Stomach smooth muscle (tissue), 2 donors: ENCODE data around the gene BACH2.
"Not testable (repeated sequence)": the region's sequence is repeated elsewhere in the genome, so short reads cannot be mapped to it uniquely, and the experiment has no call there.

ENCODE experiments used
- H3K27ac ChIP-seq: one replicate; pipeline ENCODE4 v1.7.0; 2013; ENCODE audit warnings: mild to moderate bottlenecking, low read length, inconsistent platforms
- H3K27me3 ChIP-seq, 2 donors: one replicate each; pipeline ENCODE4 v1.7.0; 2013; ENCODE audit warnings: low read length in 2 of 2; ENCODE audit not compliant: insufficient read depth in 2 of 2, control insufficient read depth in 1 of 2
- H3K36me3 ChIP-seq, 2 donors: one replicate each; pipeline ENCODE4 v1.7.0; 2013; ENCODE audit warnings: low read length in 2 of 2; ENCODE audit not compliant: control insufficient read depth in 2 of 2, insufficient read depth in 2 of 2
- H3K4me1 ChIP-seq: one replicate; pipeline ENCODE4 v1.7.0; 2013; ENCODE audit warnings: low read length; ENCODE audit not compliant: control insufficient read depth, insufficient read depth
- H3K4me3 ChIP-seq, 2 donors: one replicate each; pipeline ENCODE4 v1.7.0; 2013; ENCODE audit warnings: low read length in 2 of 2
- H3K9ac ChIP-seq, 2 donors: one replicate each; pipeline ENCODE4 v1.7.0; 2013; ENCODE audit warnings: low read length in 2 of 2, mild to moderate bottlenecking in 1 of 2
- H3K9me3 ChIP-seq, 2 donors: one replicate each; pipeline ENCODE4 v1.7.0; 2013; ENCODE audit warnings: low read length in 2 of 2; ENCODE audit not compliant: control insufficient read depth in 2 of 2
- donor health status: healthy.
- donor health status: Pancreatic carcinoma.

The BACH2 gene

DNA sequence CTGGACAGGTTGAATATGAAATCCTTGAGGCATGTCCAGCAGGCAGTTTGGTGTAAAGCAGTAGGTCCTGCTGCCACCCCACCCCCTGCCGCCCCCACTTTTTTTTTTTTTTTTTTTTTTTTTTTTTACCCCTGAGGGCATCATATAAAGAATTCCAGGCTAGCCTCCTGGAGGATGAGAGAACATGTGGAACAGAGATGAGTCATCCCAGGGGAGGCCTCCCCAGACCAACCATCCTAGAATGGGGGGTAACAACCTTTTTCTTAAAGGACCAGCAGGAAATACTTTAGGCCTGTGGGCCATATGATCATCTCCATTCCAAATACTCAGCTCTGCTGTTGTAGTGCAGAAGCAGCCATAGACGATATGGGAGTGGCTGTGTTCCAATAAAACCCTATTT, 231.5 kb downstream of the BACH2 start:
- Histone ChIP-seq H3K9me3 (peaks cover 0 to 2% of the 10 kb centered on the region in 2 donors), H3K4me3 (no peak overlapping the region), H3K9ac (no peak overlapping the region), H3K27me3 (no peaks in the 10 kb centered on the region), H3K36me3 (no peaks in the 10 kb centered on the region), H3K27ac (no peak overlapping the region), H3K4me1 (no peaks in the 10 kb centered on the region)

DNA sequence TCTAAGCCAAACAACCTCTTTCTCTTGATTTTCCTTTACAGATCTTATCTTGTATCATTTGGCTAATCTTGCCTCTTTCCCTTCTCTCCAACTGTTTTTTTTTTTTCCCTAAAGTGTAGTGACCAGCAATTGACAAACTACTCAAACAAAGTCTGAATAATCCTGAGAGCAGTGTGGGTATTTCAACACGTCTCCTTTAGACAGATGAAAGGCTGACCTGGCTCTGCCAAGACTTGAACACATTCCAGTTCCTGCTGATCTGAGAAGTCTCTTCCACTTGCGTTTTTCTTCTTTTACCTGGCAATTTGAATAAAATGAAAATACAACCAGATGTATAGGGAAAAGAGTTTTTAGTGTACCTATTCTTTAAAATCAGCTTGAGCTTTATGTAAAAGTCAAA, 234.0 kb downstream of the BACH2 start:
- Histone ChIP-seq H3K4me1 (no peaks in the 10 kb centered on the region), H3K27me3 (no peaks in the 10 kb centered on the region), H3K36me3 (no peaks in the 10 kb centered on the region), H3K9me3 (peaks cover 0 to 2% of the 10 kb centered on the region in 2 donors), H3K9ac (no peak overlapping the region), H3K4me3 (no peak overlapping the region), H3K27ac (no peak overlapping the region)

DNA sequence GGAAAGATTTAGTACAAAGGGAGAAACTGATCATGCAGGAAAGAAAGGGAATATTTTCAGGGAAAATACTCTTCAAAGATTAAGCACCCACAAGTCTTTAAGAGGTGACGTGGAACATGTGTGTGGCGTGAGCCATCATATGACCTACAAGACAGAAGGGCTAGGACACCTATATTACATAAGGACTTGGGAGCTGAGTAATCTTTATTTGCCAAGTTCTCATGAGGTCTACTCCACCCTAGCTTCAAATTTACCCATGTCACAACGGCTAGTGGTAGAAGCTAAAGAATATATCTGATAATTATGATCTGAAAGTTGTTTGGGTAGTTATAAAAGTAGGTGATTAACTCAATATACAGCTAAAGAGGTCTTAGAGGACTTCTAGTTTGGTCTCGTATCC, 234.6 kb downstream of the BACH2 start:
- no peak overlapping the region for H3K27ac ChIP-seq
- no peaks in the 10 kb centered on the region for H3K4me1 ChIP-seq
- H3K4me3 ChIP-seq = no peak overlapping the region
- no peaks in the 10 kb centered on the region for H3K36me3 ChIP-seq
- peaks cover 0 to 2% of the 10 kb centered on the region in 2 donors for H3K9me3 ChIP-seq
- H3K9ac ChIP-seq = no peak overlapping the region
- H3K27me3 ChIP-seq = no peaks in the 10 kb centered on the region

- H3K4me3 ChIP-seq, H3K27me3 ChIP-seq, H3K4me1 ChIP-seq, H3K9me3 ChIP-seq, H3K9ac ChIP-seq, H3K27ac ChIP-seq, H3K36me3 ChIP-seq: not testable (repeated sequence)
These were observed 237.5 kb downstream of the BACH2 start for GRCh38 chr6:90059178-90059577.

- H3K4me1 ChIP-seq, H3K27me3 ChIP-seq, H3K27ac ChIP-seq, H3K4me3 ChIP-seq, H3K36me3 ChIP-seq, H3K9ac ChIP-seq, H3K9me3 ChIP-seq: not testable (repeated sequence)
These were observed 240.7 kb downstream of the BACH2 start for GRCh38 chr6:90055924-90056323.

DNA sequence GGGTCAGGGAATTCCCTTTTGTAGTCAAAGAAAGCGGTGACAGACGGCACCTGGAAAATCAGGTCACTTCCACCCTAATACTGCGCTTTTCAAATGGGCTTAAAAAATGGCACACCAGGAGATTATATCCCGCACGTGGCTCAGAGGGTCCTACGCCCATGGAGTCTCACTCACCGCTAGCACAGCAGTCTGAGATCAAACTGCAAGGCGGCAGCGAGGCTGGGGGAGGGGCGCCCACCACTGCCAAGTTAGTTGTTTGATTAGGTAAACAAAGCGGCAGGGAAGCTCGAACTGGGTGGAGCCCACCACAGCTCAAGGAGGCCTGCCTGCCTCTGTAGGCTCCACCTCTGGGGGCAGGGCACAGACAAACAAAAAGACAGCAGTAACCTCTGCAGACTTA, 242.4 kb downstream of the BACH2 start:
- H3K27ac ChIP-seq, H3K9me3 ChIP-seq, H3K4me3 ChIP-seq: not testable (repeated sequence)

GRCh38 chr6:90053614-90054013, 243.0 kb downstream of the BACH2 start:
- Histone ChIP-seq H3K4me1 (no peaks in the 10 kb centered on the region), H3K27me3 (no peaks in the 10 kb centered on the region), H3K9ac (no peak overlapping the region), H3K9me3 (peaks cover 0 to 3% of the 10 kb centered on the region in 2 donors), H3K4me3 (no peak overlapping the region), H3K27ac (no peak overlapping the region), H3K36me3 (no peaks in the 10 kb centered on the region)

More for the DNA sequence above, 242.4 kb downstream of the BACH2 start:
- not testable (repeated sequence) for H3K4me1 ChIP-seq, H3K27me3 ChIP-seq, H3K36me3 ChIP-seq, H3K9ac ChIP-seq

GRCh38 chr6:90049295-90049694, 247.3 kb downstream of the BACH2 start:
- Histone ChIP-seq H3K9me3 (peaks cover 0 to 3% of the 10 kb centered on the region in 2 donors), H3K36me3 (no peaks in the 10 kb centered on the region), H3K27me3 (no peaks in the 10 kb centered on the region)

DNA sequence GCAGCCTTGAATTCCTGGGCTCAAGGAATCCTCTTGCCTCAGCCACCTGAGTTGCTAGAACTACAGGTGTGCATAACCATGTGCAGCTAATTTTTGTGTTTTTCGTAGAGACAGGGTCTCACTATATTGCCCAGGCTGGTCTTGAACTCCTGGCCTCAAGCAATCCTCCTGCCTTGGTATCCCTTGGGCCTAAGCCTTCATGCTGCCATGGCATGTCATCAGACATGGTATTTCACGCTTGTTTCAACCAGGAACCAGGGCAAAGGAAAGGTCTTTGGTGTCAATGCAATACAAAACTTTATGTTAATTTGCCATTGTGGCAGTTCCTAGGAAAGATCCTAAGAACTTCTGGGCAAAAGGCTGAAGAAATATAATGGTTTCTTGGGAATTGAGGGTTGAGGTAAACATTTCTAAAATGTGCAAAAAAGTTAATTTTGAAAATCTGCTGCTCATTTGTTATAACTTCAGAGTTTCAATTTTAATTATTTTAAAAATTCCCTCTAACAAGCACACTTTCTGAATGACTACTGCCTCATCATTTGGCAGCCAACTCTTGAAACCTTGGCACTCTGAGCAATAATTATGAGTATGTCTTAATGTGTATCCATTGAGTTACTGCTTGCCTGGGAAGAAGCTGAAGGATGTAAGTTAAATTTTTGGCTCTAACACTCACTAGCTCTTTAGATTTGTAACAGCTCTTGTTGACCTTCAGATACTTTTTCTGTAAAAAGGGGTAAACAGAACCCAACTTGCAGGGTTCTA, 248.3 kb downstream of the BACH2 start:
- Histone ChIP-seq H3K9ac (no peak overlapping the region), H3K27me3 (peaks cover 0 to 3% of the 10 kb centered on the region in 2 donors), H3K36me3 (no peaks in the 10 kb centered on the region), H3K27ac (no peak overlapping the region), H3K4me1 (no peaks in the 10 kb centered on the region), H3K9me3 (peaks cover 0 to 1% of the 10 kb centered on the region in 2 donors), H3K4me3 (no peak overlapping the region)

More at GRCh38 chr6:90049295-90049694, 247.3 kb downstream of the BACH2 start:
- H3K4me3 ChIP-seq = no peak overlapping the region
- H3K4me1 ChIP-seq = no peaks in the 10 kb centered on the region
- no peak overlapping the region for H3K9ac ChIP-seq
- H3K27ac ChIP-seq = no peak overlapping the region

DNA sequence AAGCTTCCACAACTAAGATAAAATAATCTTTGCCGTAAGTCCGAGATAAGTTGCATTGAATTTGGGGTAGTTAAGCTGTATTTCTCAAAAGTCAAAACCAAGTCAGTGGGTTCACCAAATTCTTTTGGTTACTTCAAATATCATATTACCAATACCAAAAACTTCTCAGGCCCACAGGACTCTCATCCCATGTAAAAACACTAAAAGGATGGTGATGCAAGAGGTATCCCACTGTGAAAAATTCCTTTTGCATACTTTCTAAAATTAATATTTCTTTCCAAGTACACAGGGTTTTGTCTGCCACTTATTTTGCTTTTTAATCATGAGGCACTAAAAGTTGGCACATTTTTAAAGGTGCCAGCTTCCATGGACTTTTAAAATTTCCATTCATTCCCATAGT, 251.1 kb downstream of the BACH2 start:
- H3K27me3 ChIP-seq = peaks cover 0 to 3% of the 10 kb centered on the region in 2 donors
- H3K36me3 ChIP-seq = no peaks in the 10 kb centered on the region
- no peak overlapping the region for H3K9ac ChIP-seq
- no peak overlapping the region for H3K27ac ChIP-seq
- H3K4me1 ChIP-seq = no peaks in the 10 kb centered on the region
- H3K9me3 ChIP-seq = no peaks in the 10 kb centered on the region
- no peak overlapping the region for H3K4me3 ChIP-seq

DNA sequence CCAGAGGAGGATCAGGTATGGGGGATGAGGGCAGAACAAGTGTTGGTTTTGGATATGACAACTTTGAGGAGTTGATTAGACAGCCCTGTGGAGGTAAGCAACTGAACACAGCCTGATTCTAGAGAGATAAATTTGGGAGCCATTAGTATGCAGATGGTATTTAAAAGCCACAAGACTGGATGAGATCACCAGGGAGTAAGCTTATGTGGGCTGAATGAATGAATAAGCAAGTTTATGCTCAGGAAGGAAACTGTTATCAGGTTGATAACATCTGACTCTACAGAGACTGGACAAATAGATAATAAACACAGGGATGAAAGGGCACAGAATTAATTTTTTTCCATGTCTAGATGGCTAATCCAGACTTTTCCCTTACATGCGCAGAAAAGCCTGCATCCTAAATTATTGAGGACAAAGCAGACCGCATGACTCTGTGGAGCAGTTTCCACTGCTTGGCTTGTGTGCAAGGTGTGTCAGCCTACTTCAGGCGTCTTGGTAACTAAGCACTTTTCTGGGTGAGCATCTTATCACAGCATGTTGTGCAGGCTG, 251.7 kb downstream of the BACH2 start:
- H3K4me3 ChIP-seq = no peak overlapping the region
- H3K27me3 ChIP-seq = peaks cover 0 to 3% of the 10 kb centered on the region in 2 donors
- no peak overlapping the region for H3K27ac ChIP-seq
- no peaks in the 10 kb centered on the region for H3K4me1 ChIP-seq
- no peaks in the 10 kb centered on the region for H3K9me3 ChIP-seq
- H3K9ac ChIP-seq = no peak overlapping the region
- H3K36me3 ChIP-seq = no peaks in the 10 kb centered on the region
